Transverse colon (tissue), 4 donors: Measurements from ENCODE around the gene ACSM3.

Experiments used
- CTCF ChIP-seq, 5 experiments: fragments of 200-600 bp in 3 of 5; fragments of 450-650 bp in 2 of 5; sonication (generic) in 3 of 5; IDR thresholded peaks; 1 replicate in 2 of 5; 2 replicates in 3 of 5; pipeline ENCODE4 v1.5.1; 2016 to 2017; ENCODE audit warnings: antibody characterized with exemption in 5 of 5, inconsistent platforms in 3 of 5, mild to moderate bottlenecking in 2 of 5, moderate library complexity in 1 of 5
- POLR2A ChIP-seq: fragments of 450-650 bp; IDR thresholded peaks from one replicate; pipeline ENCODE4 v1.6.1; 2016; ENCODE audit warnings: antibody characterized with exemption, mild to moderate bottlenecking, moderate library complexity
- POLR2AphosphoS5 ChIP-seq, 3 donors: sonication (generic); formaldehyde crosslinking; IDR thresholded peaks; one replicate each; pipeline ENCODE4 v1.6.1; 2016; ENCODE audit warnings: antibody characterized with exemption in 3 of 3

DNA sequence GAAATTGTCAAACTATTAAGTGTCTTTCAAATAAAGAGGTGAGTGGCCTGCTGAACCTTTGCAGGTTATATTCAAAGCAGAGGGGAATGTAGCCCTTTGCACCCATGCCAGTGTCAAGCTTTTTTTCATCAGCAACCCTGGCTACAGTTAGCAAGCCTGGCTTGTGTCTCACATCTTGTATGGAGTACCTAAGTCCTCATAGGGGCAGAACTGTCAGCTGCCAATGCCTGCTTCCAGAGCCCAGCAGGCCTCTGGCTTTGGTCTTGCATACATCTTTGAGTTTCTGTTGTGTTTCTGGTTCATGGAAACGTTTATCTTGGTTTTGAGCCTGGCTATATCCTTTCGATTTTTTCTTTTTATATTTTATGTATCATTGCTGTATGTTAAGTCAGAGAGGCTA is 69.3 kb downstream of the ACSM3 start:
- TF ChIP-seq POLR2AphosphoS5 (IDR thresholded peaks at IDR 0.05): no peak
- TF ChIP-seq POLR2A: no peak
- no peak for TF ChIP-seq CTCF (IDR thresholded peaks at IDR 0.05)
